Measurements from ENCODE around the gene DGKQ. TPM values are rescaled to one million over a fixed set of nuclear protein-coding genes. Genes with fewer than 3 reads are reported as not detected.

The DGKQ gene
- polyA plus RNA-seq, 2 of the 4 experiments (the other 2 are of a cell fraction): 2.7 to 7.8 TPM

GRCh38 chr4:967113-968104 is 6.0 kb downstream of the DGKQ start (continued):
- TF ChIP-seq FOSL2 (IDR thresholded peaks at IDR 0.05) (no peak), FOSL2 (CRISPR knock-in tag; IDR thresholded peaks at IDR 0.05) (no peak), HDAC2 (IDR thresholded peaks at IDR 0.05) (no peak), MAX (IDR thresholded peaks at IDR 0.05) (no peak), ZNF302 (CRISPR knock-in tag; IDR thresholded peaks at IDR 0.05) (no peak), KDM5A (IDR thresholded peaks at IDR 0.05) (no peak), HOXB5 (CRISPR knock-in tag; IDR thresholded peaks at IDR 0.05) (no peak), HEYL (CRISPR knock-in tag; IDR thresholded peaks at IDR 0.05) (no peak), ELK1 (IDR thresholded peaks at IDR 0.05; ENCODE audit: low read depth, low read length) (no peak), ATOH8 (CRISPR knock-in tag; IDR thresholded peaks at IDR 0.05; ENCODE audit: low read depth) (no peak)

GRCh38 chr4:966266-967112 is 6.9 kb downstream of the DGKQ start:
- no peak overlapping the region for H3K4me3 ChIP-seq
- H3K9me3 ChIP-seq: no peaks in the 10 kb centered on the region
- POLR2A ChIA-PET: no interaction called here
- no peaks in the 10 kb centered on the region for H3K4me1 ChIP-seq
- CTCF ChIA-PET: interaction anchor here (0.5 to 1.6 kb wide), 3 partner anchors 11 to 32 kb away, joined by 3 to 4 read pairs (median 3); partner anchors contain the start of gene IDUA
- H3K27ac ChIP-seq: no peak overlapping the region
- WGBS (ENCODE audit: missing lambda C conversion rate): 72% methylated on average over 5 of the region's 48 CpGs
- TF ChIP-seq ZFP36 (IDR thresholded peaks at IDR 0.05; ENCODE audit: borderline replicate concordance, partially characterized antibody) (no peak), RARB (CRISPR knock-in tag; IDR thresholded peaks at IDR 0.05) (no peak), BHLHE40 (IDR thresholded peaks at IDR 0.05; ENCODE audit: low read depth, low read length) (no peak), HEYL (CRISPR knock-in tag; IDR thresholded peaks at IDR 0.05) (no peak), MYC (IDR thresholded peaks at IDR 0.05; ENCODE audit: borderline replicate concordance, low read length) (no peak), SMC3 (IDR thresholded peaks at IDR 0.05) (no peak), NPAS2 (CRISPR knock-in tag; IDR thresholded peaks at IDR 0.05; ENCODE audit: borderline replicate concordance) (no peak), HOXA7 (CRISPR knock-in tag; IDR thresholded peaks at IDR 0.05) (no peak), TFCP2L1 (CRISPR knock-in tag; IDR thresholded peaks at IDR 0.05) (no peak), KDM1A (IDR thresholded peaks at IDR 0.05; ENCODE audit: low read depth) (no peak), SREBF2 (IDR thresholded peaks at IDR 0.05) (no peak), TP53 (CRISPR knock-in tag; IDR thresholded peaks at IDR 0.05) (no peak), FOSB (CRISPR knock-in tag; IDR thresholded peaks at IDR 0.05) (no peak), EHMT2 (IDR thresholded peaks at IDR 0.05; ENCODE audit: low read depth) (no peak), JUN (IDR thresholded peaks at IDR 0.05) (no peak), KDM5A (IDR thresholded peaks at IDR 0.05) (no peak), E2F6 (IDR thresholded peaks at IDR 0.05; ENCODE audit: borderline replicate concordance, low read depth) (no peak)
- ATAC-seq (no peak), FAIRE-seq (no peak), DNase-seq (ENCODE audit: low read depth in 1 of 2, low spot score in 1 of 2) (no peak)
- H3K4me2 ChIP-seq: no peak overlapping the region

Measured in A549 (cell line).